ENCODE measurements around the gene EGLN2. TPM values are rescaled to one million over a fixed set of nuclear protein-coding genes. Genes with fewer than 3 reads are reported as not detected.

Gene EGLN2
- total RNA-seq: 10 to 100 TPM; 78.9 to 90.8 (median 88.5) TPM

- peak within 1 kb of the TSS; percentile 96 to 97 for H3K27ac ChIP-seq
- TF ChIP-seq CTCF (IDR thresholded peaks at IDR 0.05): no peak
- TF ChIP-seq POLR2A (IDR thresholded peaks at IDR 0.05): peak; percentile 41
- TF ChIP-seq POLR2AphosphoS5 (IDR thresholded peaks at IDR 0.05): peak; percentile 73 to 82 (median 78)
- H3K27me3 ChIP-seq: no peaks in the 10 kb centered on the region
- no peaks in the 10 kb centered on the region for H3K36me3 ChIP-seq
- intact Hi-C loops (cut with DNase I; ENCODE audit: low total_unique reads): no loop called here
- H3K4me1 ChIP-seq: peaks cover 31 to 37% of the 10 kb centered on the region in 2 donors
- H3K9me3 ChIP-seq: no peaks in the 10 kb centered on the region
- peak; percentile 100 for DNase-seq (ENCODE audit: low spot score in 2 of 2)
- peak within 1 kb of the TSS; percentile 75 to 97 (median 97) for H3K4me3 ChIP-seq
These were observed at the start of gene EGLN2 for GRCh38 chr19:40798683-40799557. Gene EGLN2 (plus strand): TSS chr19:40799191. CDS start chr19:40800573, 1,382 bp downstream.

DNA sequence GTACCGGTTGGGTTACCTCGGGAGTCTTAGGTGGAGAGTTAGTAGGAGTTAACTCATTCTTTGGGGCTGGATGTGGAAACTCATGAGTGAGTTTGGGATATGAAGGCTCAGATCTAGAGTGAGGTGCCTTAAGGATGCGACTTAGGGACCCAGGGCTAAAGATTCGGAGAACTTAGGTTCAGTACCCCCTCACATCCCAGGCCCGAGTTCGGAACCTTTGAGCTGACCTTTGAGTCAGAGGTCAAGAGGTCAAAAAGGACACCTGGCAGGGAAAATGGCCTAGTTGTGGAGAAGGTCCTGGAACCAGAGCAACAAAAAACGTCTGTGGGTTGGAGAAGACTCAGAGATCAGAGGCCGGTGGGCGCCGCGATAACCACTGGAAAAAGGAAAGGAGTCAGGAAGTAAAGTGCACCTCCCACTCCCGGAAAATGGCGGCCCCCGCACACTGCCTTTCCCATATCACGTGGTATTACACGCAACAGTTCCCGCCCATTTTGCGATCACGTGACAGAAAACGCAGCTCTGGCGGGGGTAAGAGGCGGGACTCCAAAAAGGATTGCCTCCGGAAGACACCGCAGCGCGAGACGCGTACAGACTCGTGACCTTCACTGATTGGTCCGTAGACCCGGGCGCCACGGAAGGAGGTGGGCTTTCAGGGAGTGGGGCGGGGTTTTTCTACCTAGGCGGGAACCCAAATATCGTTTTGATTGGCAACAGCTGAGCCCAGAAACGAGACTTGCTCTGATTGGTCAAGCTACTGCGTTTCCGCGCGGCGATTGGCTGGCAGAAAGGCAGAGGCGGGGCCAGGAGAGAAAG, 48.7 kb upstream of the EGLN2 start, which contains the start of gene ACTMAP:
Gene ACTMAP, minus strand, starts transcription at position 420 of the 816 bp plus-strand sequence. CDS start 674 bp downstream, outside the sequence.
- Histone ChIP-seq H3K27ac (peak within 1 kb of the TSS; percentile 93 to 96), H3K4me1 (peaks cover 0 to 22% of the 10 kb centered on the region in 2 donors), H3K36me3 (no peaks in the 10 kb centered on the region), H3K27me3 (no peaks in the 10 kb centered on the region), H3K9me3 (no peaks in the 10 kb centered on the region), H3K4me3 (peak within 1 kb of the TSS; percentile 62 to 86 (median 78))
- intact Hi-C loops (cut with DNase I; ENCODE audit: low total_unique reads): loop anchor here (5.0 kb wide), 1 partner anchor 88 kb away; no protein-coding TSS in a partner anchor
- peak; percentile 100 for DNase-seq (ENCODE audit: low spot score in 2 of 2)
- TF ChIP-seq CTCF (IDR thresholded peaks at IDR 0.05) (peak in 2 of 3 donors; percentile 12 to 18), POLR2A (IDR thresholded peaks at IDR 0.05) (peak; percentile 79), POLR2AphosphoS5 (IDR thresholded peaks at IDR 0.05) (peak; percentile 82 to 97 (median 97))

DNA sequence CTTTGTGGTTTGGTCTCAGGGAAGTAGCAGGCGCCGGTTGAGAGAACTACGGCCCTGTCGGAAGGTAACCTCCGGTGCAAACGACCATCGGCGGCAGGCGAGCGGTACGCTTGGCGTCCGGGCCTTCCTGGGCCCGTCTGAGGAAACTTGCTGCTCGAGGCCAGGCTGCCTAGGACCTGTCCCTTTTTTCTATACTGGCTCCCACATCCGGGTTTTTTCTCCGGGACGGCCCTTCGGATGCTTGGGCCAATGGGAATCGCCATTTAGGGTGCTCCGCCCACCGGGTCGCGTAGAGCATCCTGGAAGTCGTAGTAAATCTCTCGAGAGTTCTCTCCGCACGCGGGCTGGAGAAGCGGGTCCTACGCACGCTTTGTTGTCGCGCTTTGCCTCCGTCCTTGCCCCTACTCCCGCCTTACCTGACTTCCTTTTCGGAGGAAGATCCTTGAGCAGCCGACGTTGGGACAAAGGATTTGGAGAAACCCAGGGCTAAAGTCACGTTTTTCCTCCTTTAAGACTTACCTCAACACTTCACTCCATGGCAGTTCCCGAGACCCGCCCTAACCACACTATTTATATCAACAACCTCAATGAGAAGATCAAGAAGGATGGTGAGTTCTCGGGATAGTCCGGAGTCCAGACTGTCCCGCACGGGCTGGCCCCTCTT, 48.0 kb upstream of the EGLN2 start, which contains the start of gene SNRPA:
Gene SNRPA, plus strand, starts transcription at position 330 of the 664 bp plus-strand sequence. Its CDS starts 206 bp downstream, at position 536.
- Histone ChIP-seq H3K9me3 (no peaks in the 10 kb centered on the region), H3K4me1 (peaks cover 0 to 22% of the 10 kb centered on the region in 2 donors), H3K36me3 (no peaks in the 10 kb centered on the region), H3K27ac (peak within 1 kb of the TSS; percentile 93 to 96), H3K4me3 (peak within 1 kb of the TSS; percentile 62 to 86 (median 78)), H3K27me3 (no peaks in the 10 kb centered on the region)
- no peak for TF ChIP-seq CTCF (IDR thresholded peaks at IDR 0.05)
- TF ChIP-seq POLR2AphosphoS5 (IDR thresholded peaks at IDR 0.05): peak; percentile 83 to 90 (median 86)
- peak; percentile 85 for TF ChIP-seq POLR2A (IDR thresholded peaks at IDR 0.05)
- peak; percentile 96 to 97 for DNase-seq (ENCODE audit: low spot score in 2 of 2)
- intact Hi-C loops (cut with DNase I; ENCODE audit: low total_unique reads): loop anchor here (1.0 to 5.0 kb wide), 2 partner anchors 36 to 89 kb away; no protein-coding TSS in a partner anchor

DNA sequence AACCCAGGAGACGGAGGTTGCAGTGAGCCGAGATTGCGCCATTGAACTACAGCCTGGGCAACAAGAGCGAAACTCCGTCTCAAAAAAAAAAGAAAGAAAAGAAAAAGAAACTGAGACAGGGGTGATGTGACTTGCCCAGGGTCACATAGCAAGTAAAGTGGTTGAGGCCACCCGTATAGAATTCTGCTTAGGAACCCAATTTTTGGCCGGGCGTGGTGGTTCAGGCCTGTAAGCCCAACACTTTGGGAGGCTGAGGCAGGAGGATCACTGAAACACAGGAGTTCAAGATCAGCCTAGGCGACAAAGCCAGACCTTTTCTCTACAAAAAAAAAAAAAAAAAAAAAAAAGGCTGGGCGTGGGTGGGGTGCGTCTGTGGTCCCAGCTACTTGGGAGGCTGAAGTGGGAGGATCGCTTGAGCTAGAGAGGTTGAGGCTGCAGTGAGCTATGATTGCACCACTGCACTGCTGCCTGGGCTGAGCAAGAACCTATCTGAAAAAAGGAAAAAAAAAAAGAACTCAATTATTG, 46.7 kb upstream of the EGLN2 start:
- DNase-seq (ENCODE audit: low spot score in 2 of 2): no peak
- peak overlapping the region in 1 of 2 donors; percentile 96 for H3K27ac ChIP-seq
- peaks cover 0 to 22% of the 10 kb centered on the region in 2 donors for H3K4me1 ChIP-seq
- intact Hi-C loops (cut with DNase I; ENCODE audit: low total_unique reads): loop anchor here (5.0 kb wide), 1 partner anchor 90 kb away; no protein-coding TSS in a partner anchor
- no peaks in the 10 kb centered on the region for H3K9me3 ChIP-seq
- H3K4me3 ChIP-seq: peak overlapping the region; percentile 62 to 86 (median 78)
- no peak for TF ChIP-seq CTCF (IDR thresholded peaks at IDR 0.05)
- no peak for TF ChIP-seq POLR2AphosphoS5 (IDR thresholded peaks at IDR 0.05)
- no peak for TF ChIP-seq POLR2A (IDR thresholded peaks at IDR 0.05)
- H3K36me3 ChIP-seq: no peaks in the 10 kb centered on the region
- no peaks in the 10 kb centered on the region for H3K27me3 ChIP-seq
